ENCODE data around the gene CNNM4.

DNA sequence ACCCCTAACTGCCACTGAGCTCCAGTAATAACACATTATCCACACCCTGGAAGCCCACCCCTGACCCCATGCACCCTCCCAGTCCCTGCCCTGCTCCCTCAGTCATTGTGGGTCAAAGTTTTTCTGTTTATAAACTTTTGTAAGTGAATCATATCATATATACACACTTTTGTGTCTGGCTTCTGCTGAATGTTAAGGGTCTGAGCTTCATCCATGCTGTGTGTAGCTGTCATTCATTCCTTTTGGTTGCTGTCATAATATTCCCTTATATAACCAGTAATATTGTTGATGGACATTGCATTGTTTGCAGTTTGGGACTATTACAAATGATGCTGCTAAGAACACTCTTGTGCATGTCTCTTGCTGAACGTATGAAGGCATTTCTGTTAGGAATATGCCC is 14.5 kb downstream of the CNNM4 start:
- TF ChIP-seq REST (tag by site-specific recombination; IDR thresholded peaks at IDR 0.05) (no peak), ZNF510 (tag by site-specific recombination; IDR thresholded peaks at IDR 0.05; ENCODE audit: insufficient replicate concordance) (no peak), SETDB1 (IDR thresholded peaks at IDR 0.05; ENCODE audit: insufficient read length, low read length) (no peak), ZNF138 (tag by site-specific recombination; IDR thresholded peaks at IDR 0.05; ENCODE audit: borderline replicate concordance) (no peak), SCRT2 (tag by site-specific recombination; IDR thresholded peaks at IDR 0.05) (no peak), ZBTB8A (tag by site-specific recombination; IDR thresholded peaks at IDR 0.05) (no peak), ZBTB1 (tag by site-specific recombination; IDR thresholded peaks at IDR 0.05) (no peak), ZNF48 (tag by site-specific recombination; IDR thresholded peaks at IDR 0.05) (no peak), SP7 (tag by site-specific recombination; IDR thresholded peaks at IDR 0.05) (no peak)
- TF ChIP-seq, protein P1, sequence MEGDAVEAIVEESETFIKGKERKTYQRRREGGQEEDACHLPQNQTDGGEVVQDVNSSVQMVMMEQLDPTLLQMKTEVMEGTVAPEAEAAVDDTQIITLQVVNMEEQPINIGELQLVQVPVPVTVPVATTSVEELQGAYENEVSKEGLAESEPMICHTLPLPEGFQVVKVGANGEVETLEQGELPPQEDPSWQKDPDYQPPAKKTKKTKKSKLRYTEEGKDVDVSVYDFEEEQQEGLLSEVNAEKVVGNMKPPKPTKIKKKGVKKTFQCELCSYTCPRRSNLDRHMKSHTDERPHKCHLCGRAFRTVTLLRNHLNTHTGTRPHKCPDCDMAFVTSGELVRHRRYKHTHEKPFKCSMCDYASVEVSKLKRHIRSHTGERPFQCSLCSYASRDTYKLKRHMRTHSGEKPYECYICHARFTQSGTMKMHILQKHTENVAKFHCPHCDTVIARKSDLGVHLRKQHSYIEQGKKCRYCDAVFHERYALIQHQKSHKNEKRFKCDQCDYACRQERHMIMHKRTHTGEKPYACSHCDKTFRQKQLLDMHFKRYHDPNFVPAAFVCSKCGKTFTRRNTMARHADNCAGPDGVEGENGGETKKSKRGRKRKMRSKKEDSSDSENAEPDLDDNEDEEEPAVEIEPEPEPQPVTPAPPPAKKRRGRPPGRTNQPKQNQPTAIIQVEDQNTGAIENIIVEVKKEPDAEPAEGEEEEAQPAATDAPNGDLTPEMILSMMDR (tag by site-specific recombination; IDR thresholded peaks at IDR 0.05), result no peak
- TF ChIP-seq, protein P2, sequence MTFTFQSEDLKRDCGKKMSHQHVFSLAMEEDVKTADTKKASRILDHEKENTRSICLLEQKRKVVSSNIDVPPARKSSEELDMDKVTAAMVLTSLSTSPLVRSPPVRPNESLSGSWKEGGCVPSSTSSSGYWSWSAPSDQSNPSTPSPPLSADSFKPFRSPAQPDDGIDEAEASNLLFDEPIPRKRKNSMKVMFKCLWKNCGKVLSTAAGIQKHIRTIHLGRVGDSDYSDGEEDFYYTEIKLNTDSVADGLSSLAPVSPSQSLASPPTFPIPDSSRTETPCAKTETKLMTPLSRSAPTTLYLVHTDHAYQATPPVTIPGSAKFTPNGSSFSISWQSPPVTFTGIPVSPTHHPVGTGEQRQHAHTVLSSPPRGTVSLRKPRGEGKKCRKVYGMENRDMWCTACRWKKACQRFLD (tag by site-specific recombination; IDR thresholded peaks at IDR 0.05), result no peak
